Activated T-cell treated with anti-CD3 and anti-CD28 coated beads, Interleukin-2, amount 50 U/mL, for 24 hours (primary cell): ENCODE results near the gene NCK1.

ENCODE experiments used
- DNase-seq: peaks from one replicate; pipeline ENCODE4 v3.0.0-alpha.2; 2020
- H3K27ac Mint-ChIP-seq: 2 replicates; pipeline ENCODE4 v1.8.0; 2020; ENCODE audit warnings: mild to moderate bottlenecking, mixed read lengths
- H3K27me3 Mint-ChIP-seq: 2 replicates; pipeline ENCODE4 v1.8.0; 2020; ENCODE audit warnings: mixed read lengths
- H3K36me3 Mint-ChIP-seq: 2 replicates; pipeline ENCODE4 v1.8.0; 2020; ENCODE audit warnings: low read depth, mixed read lengths
- H3K4me1 Mint-ChIP-seq: 2 replicates; pipeline ENCODE4 v1.8.0; 2020; ENCODE audit warnings: low read depth, mixed read lengths
- H3K4me3 Mint-ChIP-seq: 2 replicates; pipeline ENCODE4 v1.8.0; 2020; ENCODE audit warnings: mild to moderate bottlenecking, moderate library complexity, mixed read lengths
- H3K9me3 Mint-ChIP-seq: 2 replicates; pipeline ENCODE4 v1.8.0; 2020; ENCODE audit warnings: mixed read lengths

NCK1 gene

GRCh38 chr3:136937175-136937574 lies 75.2 kb downstream of the NCK1 start:
- H3K9me3 Mint-ChIP-seq = peaks cover 6% of the 10 kb centered on the region
- peaks cover 74% of the 10 kb centered on the region for H3K4me1 Mint-ChIP-seq
- H3K36me3 Mint-ChIP-seq = peaks cover 46% of the 10 kb centered on the region
- no peak overlapping the region for H3K27ac Mint-ChIP-seq
- no peaks in the 10 kb centered on the region for H3K27me3 Mint-ChIP-seq
- H3K4me3 Mint-ChIP-seq = no peak overlapping the region
- no peak for DNase-seq

- peaks cover 6% of the 10 kb centered on the region for H3K9me3 Mint-ChIP-seq
- no peak overlapping the region for H3K27ac Mint-ChIP-seq
- no peak for DNase-seq
- H3K27me3 Mint-ChIP-seq = no peaks in the 10 kb centered on the region
- H3K4me1 Mint-ChIP-seq = peaks cover 75% of the 10 kb centered on the region
- H3K36me3 Mint-ChIP-seq = peaks cover 49% of the 10 kb centered on the region
- H3K4me3 Mint-ChIP-seq = no peak overlapping the region
Observed at GRCh38 chr3:136937851-136938250, 75.8 kb downstream of the NCK1 start.

DNA sequence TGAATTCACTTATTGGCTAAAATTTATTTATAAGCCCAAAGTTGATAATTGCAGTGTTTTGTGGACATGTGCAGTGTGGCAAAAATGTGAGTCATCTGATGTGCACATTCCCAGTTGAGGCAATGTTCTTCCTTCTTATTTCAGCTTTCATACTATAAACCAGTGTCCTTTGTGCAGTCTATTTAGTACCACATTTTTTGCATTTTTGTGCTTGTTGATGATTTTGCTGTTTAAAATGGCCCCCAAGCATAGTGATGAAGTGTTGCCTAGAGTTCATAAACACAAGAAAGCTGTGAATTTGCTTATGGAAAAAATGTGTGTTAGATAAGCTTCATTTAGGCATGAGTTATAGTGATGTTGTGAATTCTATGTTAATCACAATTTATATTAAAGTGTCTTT lies 76.3 kb downstream of the NCK1 start:
- Mint-ChIP-seq H3K27ac (no peak overlapping the region), H3K27me3 (no peaks in the 10 kb centered on the region), H3K36me3 (peaks cover 46% of the 10 kb centered on the region), H3K9me3 (peaks cover 6% of the 10 kb centered on the region), H3K4me1 (peaks cover 75% of the 10 kb centered on the region), H3K4me3 (no peak overlapping the region)
- DNase-seq = no peak

DNA sequence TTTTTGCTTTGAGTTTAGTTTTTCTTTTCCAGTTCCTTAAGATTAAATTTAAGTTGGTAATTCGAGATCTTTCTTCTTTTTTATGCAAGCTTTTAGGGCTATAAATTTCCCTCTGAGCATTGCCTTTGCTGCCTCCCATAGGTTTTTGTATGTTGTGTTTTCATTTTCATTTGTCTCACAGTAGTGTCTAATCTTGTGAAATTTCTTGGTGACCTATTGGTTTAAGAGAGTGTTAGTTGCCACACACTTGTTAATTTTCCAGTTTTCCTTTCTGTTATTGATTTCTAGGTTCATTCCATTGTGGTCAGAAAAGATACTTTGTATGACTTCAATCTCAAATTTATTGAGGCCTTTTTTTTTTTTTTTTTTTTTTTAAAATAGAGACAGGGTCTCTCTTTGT lies 77.5 kb downstream of the NCK1 start:
- Mint-ChIP-seq H3K4me3 (no peak overlapping the region), H3K4me1 (peaks cover 74% of the 10 kb centered on the region), H3K27me3 (no peaks in the 10 kb centered on the region), H3K27ac (peak overlapping the region; percentile 51), H3K36me3 (peaks cover 40% of the 10 kb centered on the region), H3K9me3 (peaks cover 6% of the 10 kb centered on the region)
- no peak for DNase-seq

DNA sequence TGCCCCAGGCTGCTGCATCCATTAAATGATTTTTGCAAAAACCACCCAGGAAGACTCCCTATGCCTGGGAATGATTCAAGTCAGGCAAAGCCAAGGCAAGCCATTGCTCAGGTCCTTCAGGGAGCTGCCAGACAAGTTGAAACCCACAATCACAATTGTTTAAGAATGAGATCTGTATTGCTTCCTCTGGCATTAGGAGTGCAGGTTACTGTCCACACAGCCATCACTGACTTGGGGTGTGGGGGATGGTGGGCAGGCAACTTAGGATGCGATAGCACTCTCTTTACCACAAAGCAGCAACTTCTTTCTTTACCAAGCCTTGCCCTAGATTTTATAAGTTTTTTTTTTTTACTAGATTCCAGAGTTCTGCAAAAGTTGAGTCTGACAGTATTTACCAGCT lies 80.8 kb downstream of the NCK1 start:
- no peaks in the 10 kb centered on the region for H3K9me3 Mint-ChIP-seq
- peaks cover 62% of the 10 kb centered on the region for H3K4me1 Mint-ChIP-seq
- no peak for DNase-seq
- H3K36me3 Mint-ChIP-seq = peaks cover 30% of the 10 kb centered on the region
- no peak overlapping the region for H3K4me3 Mint-ChIP-seq
- peak overlapping the region; percentile 13 for H3K27ac Mint-ChIP-seq
- no peaks in the 10 kb centered on the region for H3K27me3 Mint-ChIP-seq

- H3K4me3 Mint-ChIP-seq = no peak overlapping the region
- no peaks in the 10 kb centered on the region for H3K9me3 Mint-ChIP-seq
- peaks cover 58% of the 10 kb centered on the region for H3K4me1 Mint-ChIP-seq
- H3K27ac Mint-ChIP-seq = no peak overlapping the region
- no peaks in the 10 kb centered on the region for H3K27me3 Mint-ChIP-seq
- H3K36me3 Mint-ChIP-seq = peaks cover 35% of the 10 kb centered on the region
- no peak for DNase-seq
Observed at GRCh38 chr3:136943436-136943835, 81.4 kb downstream of the NCK1 start.

DNA sequence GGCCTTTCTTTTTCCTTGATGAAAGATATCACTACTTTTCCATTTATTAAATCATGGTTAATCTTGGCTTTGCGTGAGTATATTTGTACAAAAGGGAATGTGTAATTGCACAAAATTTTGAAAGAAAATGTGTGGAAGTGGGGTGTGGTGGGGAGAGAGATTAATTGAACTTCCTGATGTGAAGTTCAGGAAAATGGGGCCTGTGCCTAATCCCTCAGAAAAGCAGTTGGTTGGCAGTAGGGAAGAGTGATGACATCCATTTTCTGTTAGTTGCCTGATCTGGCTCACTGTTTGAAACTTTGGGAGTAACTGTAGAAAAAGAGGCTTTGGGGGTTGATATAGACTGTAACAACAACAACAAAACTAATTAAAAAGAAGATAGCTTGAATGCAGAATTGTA lies 85.0 kb downstream of the NCK1 start:
- H3K4me1 Mint-ChIP-seq = peaks cover 34% of the 10 kb centered on the region
- DNase-seq = no peak
- H3K4me3 Mint-ChIP-seq = no peak overlapping the region
- no peak overlapping the region for H3K27ac Mint-ChIP-seq
- peaks cover 39% of the 10 kb centered on the region for H3K36me3 Mint-ChIP-seq
- H3K9me3 Mint-ChIP-seq = no peaks in the 10 kb centered on the region
- no peaks in the 10 kb centered on the region for H3K27me3 Mint-ChIP-seq

DNA sequence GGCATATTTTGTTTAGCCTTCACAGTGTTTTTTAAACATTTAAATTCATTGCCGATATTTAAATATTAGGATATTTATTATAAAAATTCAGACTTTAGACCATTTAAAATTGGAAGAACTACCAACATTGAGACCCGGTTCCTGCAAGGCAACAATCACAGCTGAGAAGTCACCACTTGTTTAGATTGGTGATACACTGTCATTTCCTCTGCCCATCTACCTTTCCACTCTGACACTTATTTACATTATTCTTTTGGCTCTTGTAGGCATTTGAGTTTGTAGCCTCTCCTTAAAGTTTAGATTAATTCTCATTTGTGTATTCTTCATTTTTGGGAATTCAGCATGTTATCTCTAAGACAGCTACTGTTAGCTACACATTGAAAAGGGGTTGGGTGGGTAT lies 85.5 kb downstream of the NCK1 start:
- Mint-ChIP-seq H3K36me3 (peaks cover 37% of the 10 kb centered on the region), H3K27me3 (no peaks in the 10 kb centered on the region), H3K9me3 (no peaks in the 10 kb centered on the region), H3K27ac (no peak overlapping the region), H3K4me1 (peaks cover 29% of the 10 kb centered on the region), H3K4me3 (no peak overlapping the region)
- no peak for DNase-seq

GRCh38 chr3:136949146-136949545 lies 87.1 kb downstream of the NCK1 start:
- H3K27me3 Mint-ChIP-seq = no peaks in the 10 kb centered on the region
- no peak overlapping the region for H3K27ac Mint-ChIP-seq
- DNase-seq = no peak
- no peaks in the 10 kb centered on the region for H3K9me3 Mint-ChIP-seq
- H3K4me3 Mint-ChIP-seq = no peak overlapping the region
- H3K36me3 Mint-ChIP-seq = peaks cover 35% of the 10 kb centered on the region
- H3K4me1 Mint-ChIP-seq = peaks cover 15% of the 10 kb centered on the region

- Mint-ChIP-seq H3K27me3 (no peaks in the 10 kb centered on the region), H3K36me3 (peaks cover 33% of the 10 kb centered on the region), H3K27ac (no peak overlapping the region), H3K9me3 (no peaks in the 10 kb centered on the region), H3K4me3 (no peak overlapping the region), H3K4me1 (peaks cover 19% of the 10 kb centered on the region)
- no peak for DNase-seq
Observed at GRCh38 chr3:136949708-136950107, 87.7 kb downstream of the NCK1 start.

DNA sequence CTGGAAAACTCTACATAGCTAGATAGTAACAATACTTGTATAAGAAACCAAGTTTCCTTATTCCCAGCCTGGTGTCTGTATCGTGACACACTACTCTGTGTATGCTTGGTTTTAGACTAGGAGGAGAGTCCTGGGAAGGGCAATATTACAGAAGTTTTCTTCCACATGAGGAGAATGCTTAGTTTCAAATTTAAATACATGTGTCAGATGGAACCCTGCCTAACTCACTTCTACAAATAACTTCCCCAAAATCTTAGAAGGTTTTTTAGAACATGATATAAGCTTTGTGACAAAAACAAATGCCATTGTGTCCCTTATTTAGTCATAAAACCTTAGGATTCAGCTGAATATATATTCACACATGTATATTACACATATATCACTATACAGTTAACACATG lies 88.6 kb downstream of the NCK1 start:
- no peaks in the 10 kb centered on the region for H3K9me3 Mint-ChIP-seq
- H3K4me3 Mint-ChIP-seq = no peak overlapping the region
- no peak for DNase-seq
- H3K4me1 Mint-ChIP-seq = peaks cover 25% of the 10 kb centered on the region
- H3K36me3 Mint-ChIP-seq = peaks cover 29% of the 10 kb centered on the region
- no peak overlapping the region for H3K27ac Mint-ChIP-seq
- H3K27me3 Mint-ChIP-seq = no peaks in the 10 kb centered on the region

- H3K4me1 Mint-ChIP-seq = peaks cover 20% of the 10 kb centered on the region
Observed at GRCh38 chr3:136952292-136952691, 90.3 kb downstream of the NCK1 start.

DNA sequence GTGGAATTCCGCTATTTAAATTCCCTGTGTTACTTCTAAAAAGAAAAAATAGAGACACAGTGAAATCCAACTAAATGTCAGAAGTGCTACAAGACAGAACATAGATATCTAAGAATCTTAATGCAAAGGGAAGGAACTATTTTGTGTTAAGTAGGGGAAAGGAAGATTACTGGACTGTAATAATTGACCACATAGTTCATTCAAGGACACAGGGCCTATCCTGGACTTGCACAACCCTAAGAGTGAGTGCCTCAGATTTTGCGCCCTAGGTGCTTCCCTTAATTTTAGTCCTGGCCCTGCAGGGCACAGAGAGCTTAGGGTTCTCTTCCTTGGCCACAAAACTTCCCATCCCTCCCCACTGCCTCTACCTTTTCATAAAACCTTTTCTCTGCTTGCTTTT lies 92.2 kb downstream of the NCK1 start:
- Mint-ChIP-seq H3K36me3 (peaks cover 10% of the 10 kb centered on the region), H3K9me3 (no peaks in the 10 kb centered on the region), H3K27me3 (no peaks in the 10 kb centered on the region), H3K27ac (no peak overlapping the region), H3K4me1 (peaks cover 10% of the 10 kb centered on the region), H3K4me3 (no peak overlapping the region)
- DNase-seq = no peak

More at GRCh38 chr3:136952292-136952691, 90.3 kb downstream of the NCK1 start:
- no peak for DNase-seq
- Mint-ChIP-seq H3K36me3 (peaks cover 16% of the 10 kb centered on the region), H3K27ac (no peak overlapping the region), H3K4me3 (no peak overlapping the region), H3K9me3 (no peaks in the 10 kb centered on the region), H3K27me3 (no peaks in the 10 kb centered on the region)

DNA sequence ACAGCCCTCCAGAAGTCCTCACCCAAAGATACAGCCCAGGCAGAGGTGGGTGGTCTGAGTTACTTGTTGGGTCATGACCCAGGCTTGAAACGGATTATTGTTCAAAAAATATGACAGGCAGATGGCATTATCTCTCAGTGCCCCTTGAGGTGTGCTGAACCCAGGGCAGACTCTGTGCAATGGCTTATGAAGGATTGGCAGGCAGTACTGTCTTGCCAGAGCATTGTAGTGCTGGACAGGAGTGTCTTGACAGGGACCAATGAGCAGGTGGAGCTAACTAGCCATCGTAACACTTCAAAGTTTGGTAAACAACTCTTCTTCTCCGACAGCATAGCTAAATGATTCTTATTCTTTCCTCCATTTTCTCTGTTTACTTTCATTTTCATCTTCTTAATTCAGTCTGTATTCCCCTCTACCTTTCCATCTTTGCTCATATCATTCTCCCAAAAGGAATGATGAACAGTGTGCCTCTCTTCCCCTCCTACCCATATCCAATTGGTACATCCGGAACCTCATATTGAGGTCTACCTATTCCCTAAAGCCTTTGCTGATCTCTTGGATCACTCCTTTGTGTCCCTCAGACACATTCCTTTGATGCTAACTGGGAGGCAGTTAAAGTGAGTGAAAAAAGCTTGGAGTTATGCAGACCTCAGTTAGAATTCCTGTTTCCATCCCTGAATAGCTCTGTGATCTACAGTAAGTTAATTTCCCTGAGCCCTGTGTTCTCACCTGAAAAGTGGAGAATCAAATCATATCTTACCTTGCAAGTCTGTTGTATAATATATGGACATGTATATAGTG lies 93.2 kb downstream of the NCK1 start:
- H3K4me3 Mint-ChIP-seq = no peak overlapping the region
- no peaks in the 10 kb centered on the region for H3K27me3 Mint-ChIP-seq
- peaks cover 17% of the 10 kb centered on the region for H3K36me3 Mint-ChIP-seq
- peaks cover 14% of the 10 kb centered on the region for H3K4me1 Mint-ChIP-seq
- no peaks in the 10 kb centered on the region for H3K9me3 Mint-ChIP-seq
- no peak overlapping the region for H3K27ac Mint-ChIP-seq
- no peak for DNase-seq

DNA sequence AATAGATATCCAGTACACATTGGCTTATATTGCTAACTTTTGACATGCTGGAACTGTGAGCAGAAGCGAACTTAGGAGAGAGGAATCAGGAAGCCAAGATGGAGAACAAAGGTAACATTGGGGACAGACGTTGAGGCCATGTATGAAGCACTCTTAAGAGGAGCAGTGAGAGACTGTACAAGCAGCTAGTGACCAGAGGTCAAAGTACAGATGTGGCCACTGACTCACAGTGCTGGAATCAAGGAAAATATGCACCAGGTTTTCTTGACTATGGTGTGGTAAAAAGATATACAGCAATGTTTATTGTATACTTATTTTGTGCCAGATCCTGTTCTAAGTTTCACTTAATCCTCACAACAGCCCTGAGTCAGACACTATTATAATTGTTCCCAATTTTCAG lies 93.8 kb downstream of the NCK1 start:
- H3K27ac Mint-ChIP-seq = no peak overlapping the region
- no peak for DNase-seq

DNA sequence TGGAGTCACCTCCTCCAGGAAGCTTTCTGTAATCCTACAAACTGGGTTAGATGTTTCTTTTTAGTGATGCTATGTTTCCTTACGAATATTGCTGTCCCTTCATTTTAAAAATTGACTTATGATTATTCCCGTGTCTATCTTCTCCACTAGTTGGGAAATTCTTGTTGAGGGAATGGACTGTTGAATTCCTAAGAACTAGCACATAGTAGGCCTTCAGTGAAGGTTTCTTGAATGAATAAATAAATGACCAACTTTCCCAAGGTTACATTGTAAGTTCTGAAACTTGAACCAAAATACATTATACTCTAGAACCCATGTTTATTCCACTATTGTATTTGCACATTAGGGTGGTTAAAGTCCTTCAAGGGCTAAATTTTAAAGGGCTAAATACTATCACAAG lies 95.0 kb downstream of the NCK1 start:
- DNase-seq = no peak
- no peaks in the 10 kb centered on the region for H3K9me3 Mint-ChIP-seq
- peaks cover 14% of the 10 kb centered on the region for H3K4me1 Mint-ChIP-seq
- no peak overlapping the region for H3K27ac Mint-ChIP-seq
- H3K27me3 Mint-ChIP-seq = no peaks in the 10 kb centered on the region
- peaks cover 14% of the 10 kb centered on the region for H3K36me3 Mint-ChIP-seq
- no peak overlapping the region for H3K4me3 Mint-ChIP-seq

More for the DNA sequence above, 93.8 kb downstream of the NCK1 start:
- Mint-ChIP-seq H3K4me1 (peaks cover 14% of the 10 kb centered on the region), H3K36me3 (peaks cover 17% of the 10 kb centered on the region), H3K27me3 (no peaks in the 10 kb centered on the region), H3K9me3 (no peaks in the 10 kb centered on the region), H3K4me3 (no peak overlapping the region)
